ENCODE measurements around the gene DSTYK. TPM values are rescaled to one million over a fixed set of nuclear protein-coding genes. Genes with fewer than 3 reads are reported as not detected.
"Not testable (repeated sequence)": the region's sequence is repeated elsewhere in the genome, so short reads cannot be mapped to it uniquely, and the experiment has no call there.

Gene DSTYK
- total RNA-seq, 4 donors from 2014 or later, result 15.1 to 18.7 (median 16.2) TPM

DNA sequence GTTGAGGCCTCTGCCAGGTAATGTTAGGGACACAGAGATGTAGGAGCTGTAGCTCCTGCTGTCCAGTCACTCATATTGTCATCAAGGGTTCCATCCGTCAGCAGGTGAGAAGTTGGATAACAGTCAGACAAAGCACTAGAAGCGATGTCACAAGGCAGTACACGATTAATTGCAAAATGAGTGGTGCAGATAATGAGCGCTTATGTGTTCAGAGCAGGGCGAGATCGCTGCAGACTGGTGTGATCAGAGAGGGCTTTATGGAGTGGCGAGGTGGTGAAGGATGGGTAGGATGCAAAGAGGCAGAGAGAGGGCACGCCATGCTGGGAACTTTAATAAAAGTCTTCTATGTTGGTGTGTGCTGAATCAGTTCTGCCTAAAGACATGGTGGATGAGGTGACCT lies 25.0 kb upstream of the DSTYK start:
- TF ChIP-seq EP300 (IDR thresholded peaks at IDR 0.05) (no peak), POLR2AphosphoS5 (IDR thresholded peaks at IDR 0.05) (no peak), POLR2A (IDR thresholded peaks at IDR 0.05) (no peak)
- TF ChIP-seq, protein P1, sequence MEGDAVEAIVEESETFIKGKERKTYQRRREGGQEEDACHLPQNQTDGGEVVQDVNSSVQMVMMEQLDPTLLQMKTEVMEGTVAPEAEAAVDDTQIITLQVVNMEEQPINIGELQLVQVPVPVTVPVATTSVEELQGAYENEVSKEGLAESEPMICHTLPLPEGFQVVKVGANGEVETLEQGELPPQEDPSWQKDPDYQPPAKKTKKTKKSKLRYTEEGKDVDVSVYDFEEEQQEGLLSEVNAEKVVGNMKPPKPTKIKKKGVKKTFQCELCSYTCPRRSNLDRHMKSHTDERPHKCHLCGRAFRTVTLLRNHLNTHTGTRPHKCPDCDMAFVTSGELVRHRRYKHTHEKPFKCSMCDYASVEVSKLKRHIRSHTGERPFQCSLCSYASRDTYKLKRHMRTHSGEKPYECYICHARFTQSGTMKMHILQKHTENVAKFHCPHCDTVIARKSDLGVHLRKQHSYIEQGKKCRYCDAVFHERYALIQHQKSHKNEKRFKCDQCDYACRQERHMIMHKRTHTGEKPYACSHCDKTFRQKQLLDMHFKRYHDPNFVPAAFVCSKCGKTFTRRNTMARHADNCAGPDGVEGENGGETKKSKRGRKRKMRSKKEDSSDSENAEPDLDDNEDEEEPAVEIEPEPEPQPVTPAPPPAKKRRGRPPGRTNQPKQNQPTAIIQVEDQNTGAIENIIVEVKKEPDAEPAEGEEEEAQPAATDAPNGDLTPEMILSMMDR (IDR thresholded peaks at IDR 0.05), result no peak

GRCh38 chr1:205235951-205236350 lies 24.4 kb upstream of the DSTYK start:
- no peaks in the 10 kb centered on the region for H3K36me3 ChIP-seq
- peaks cover 3 to 22% (median 13%) of the 10 kb centered on the region in 3 donors for H3K4me1 ChIP-seq
- no peak for ATAC-seq
- no peak overlapping the region for H3K4me3 ChIP-seq
- TF ChIP-seq POLR2A (IDR thresholded peaks at IDR 0.05) (no peak), EP300 (IDR thresholded peaks at IDR 0.05) (no peak), POLR2AphosphoS5 (IDR thresholded peaks at IDR 0.05) (no peak)
- TF ChIP-seq, protein P1 (IDR thresholded peaks at IDR 0.05), result no peak
- H3K9me3 ChIP-seq, result no peaks in the 10 kb centered on the region
- no peaks in the 10 kb centered on the region for H3K27me3 ChIP-seq
- H3K27ac ChIP-seq, result peak overlapping the region in 2 of 4 donors; percentile 3 to 29
- WGBS, 2 donors (ENCODE audit: low coverage in 1 of 2), result 56 to 80% methylated on average over 1 to 6 of the region's 6 CpGs

More for the DNA sequence above, 25.0 kb upstream of the DSTYK start:
- 80 to 89% methylated on average over 5 to 8 of the region's 8 CpGs for WGBS, 2 donors (ENCODE audit: low coverage in 1 of 2)
- no peak for ATAC-seq
- H3K27ac ChIP-seq, result no peak overlapping the region
- no peak overlapping the region for H3K4me3 ChIP-seq
- H3K36me3 ChIP-seq, result peaks cover 0 to 3% of the 10 kb centered on the region in 2 donors
- no peaks in the 10 kb centered on the region for H3K27me3 ChIP-seq
- no peaks in the 10 kb centered on the region for H3K9me3 ChIP-seq
- peaks cover 3 to 22% (median 13%) of the 10 kb centered on the region in 3 donors for H3K4me1 ChIP-seq

- not testable (repeated sequence) for H3K27me3 ChIP-seq, H3K27ac ChIP-seq, H3K36me3 ChIP-seq, H3K9me3 ChIP-seq, ATAC-seq, H3K4me3 ChIP-seq
- 92 to 100% methylated on average over 1 to 7 of the region's 7 CpGs for WGBS, 2 donors (ENCODE audit: low coverage in 1 of 2)
- H3K4me1 ChIP-seq, result peaks cover 3 to 39% (median 14%) of the 10 kb centered on the region in 3 donors
Observed at GRCh38 chr1:205233986-205234385, 22.5 kb upstream of the DSTYK start.

DNA sequence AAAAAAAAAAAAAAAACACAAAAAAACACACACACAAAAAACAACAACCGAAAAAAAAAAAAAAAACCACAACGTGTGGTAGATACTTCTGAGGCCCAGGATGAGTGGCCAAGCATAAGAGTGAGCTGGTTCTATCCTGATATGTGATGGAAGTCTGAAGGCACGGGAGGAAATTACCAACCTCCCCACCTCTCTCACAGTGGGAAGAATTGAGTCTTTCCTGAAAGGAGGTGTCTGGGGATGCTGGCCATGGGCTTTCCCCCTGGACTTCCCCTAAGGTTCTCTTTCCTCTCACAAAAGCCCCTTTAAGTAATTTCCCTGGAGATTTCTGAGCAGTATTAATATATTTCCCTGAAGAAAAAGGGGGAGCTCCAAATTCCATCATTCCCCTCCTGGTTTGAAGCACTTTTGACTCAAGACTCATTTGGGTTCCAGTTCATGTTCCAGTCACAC lies 21.5 kb upstream of the DSTYK start:
- H3K4me3 ChIP-seq, result no peak overlapping the region
- H3K27ac ChIP-seq, result no peak overlapping the region
- H3K9me3 ChIP-seq, result no peaks in the 10 kb centered on the region
- ATAC-seq, result no peak
- TF ChIP-seq POLR2AphosphoS5 (IDR thresholded peaks at IDR 0.05), result no peak
- 60% methylated on average over 2 of the region's 3 CpGs; no CpG with 5 or more reads in 1 of the 2 donors for WGBS, 2 donors (ENCODE audit: low coverage in 1 of 2)
- H3K4me1 ChIP-seq, result peaks cover 3 to 49% (median 14%) of the 10 kb centered on the region in 3 donors
- no peaks in the 10 kb centered on the region for H3K36me3 ChIP-seq
- H3K27me3 ChIP-seq, result no peaks in the 10 kb centered on the region

DNA sequence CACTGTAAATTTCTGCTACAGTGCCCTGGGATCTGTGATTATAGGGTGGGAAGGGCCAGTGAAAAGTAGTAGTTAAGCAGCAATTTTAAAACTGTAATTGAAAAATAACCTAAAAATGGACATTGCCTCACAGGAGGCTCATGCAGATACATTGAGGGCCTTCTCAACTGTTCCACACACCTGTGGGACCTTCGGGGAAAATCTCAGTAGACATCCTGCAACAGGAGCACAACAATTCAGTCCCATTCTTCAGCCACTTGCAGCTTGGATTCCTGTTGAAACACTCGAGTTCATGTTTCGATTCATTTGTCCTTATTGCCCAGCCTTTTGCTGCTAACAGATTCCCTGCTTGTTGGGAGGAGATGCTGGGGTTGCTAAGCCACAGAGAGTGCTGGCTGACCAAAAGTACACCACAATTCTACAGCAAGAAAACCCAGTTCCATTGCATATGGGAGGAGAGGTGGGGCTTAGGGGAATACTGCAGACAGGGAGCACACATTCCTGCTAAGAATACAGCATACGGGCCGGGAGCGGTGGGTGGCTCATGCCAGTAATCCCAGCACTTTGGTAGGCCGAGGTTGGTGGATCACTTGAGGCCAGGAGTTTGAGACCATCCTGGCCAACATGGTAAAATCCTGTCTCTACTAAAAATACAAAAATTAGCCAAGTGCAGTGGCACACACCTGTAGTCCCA lies 20.8 kb upstream of the DSTYK start:
- Histone ChIP-seq H3K4me1 (peaks cover 3 to 51% (median 14%) of the 10 kb centered on the region in 3 donors), H3K4me3 (no peak overlapping the region), H3K27ac (no peak overlapping the region), H3K27me3 (no peaks in the 10 kb centered on the region), H3K36me3 (no peaks in the 10 kb centered on the region), H3K9me3 (no peaks in the 10 kb centered on the region)
- no peak for ATAC-seq
- 80 to 86% methylated on average over 1 to 6 of the region's 7 CpGs for WGBS, 2 donors (ENCODE audit: low coverage in 1 of 2)
- TF ChIP-seq EP300 (IDR thresholded peaks at IDR 0.05) (no peak), POLR2A (IDR thresholded peaks at IDR 0.05) (no peak), POLR2AphosphoS5 (IDR thresholded peaks at IDR 0.05) (no peak)
- TF ChIP-seq, protein P1 (IDR thresholded peaks at IDR 0.05), result no peak

DNA sequence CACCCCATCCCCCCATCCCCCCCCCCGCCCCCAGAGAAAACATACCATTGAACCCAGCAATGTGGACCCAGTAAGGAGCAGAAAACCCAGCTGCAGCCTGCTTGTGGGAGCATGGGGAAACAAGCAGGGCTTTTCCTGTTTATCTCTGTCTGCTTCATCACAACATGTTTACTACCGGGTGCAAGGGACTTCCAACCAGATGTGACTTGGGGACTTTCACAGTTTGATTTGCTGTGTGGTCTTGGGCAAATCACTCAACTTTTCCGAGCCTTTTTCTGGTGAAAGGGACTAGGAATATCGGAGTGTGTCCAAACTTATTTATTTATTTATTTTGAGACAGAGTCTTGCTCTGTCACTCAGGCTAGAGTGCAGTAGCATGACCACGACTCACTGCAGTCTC lies 19.5 kb upstream of the DSTYK start:
- Histone ChIP-seq H3K9me3 (no peaks in the 10 kb centered on the region), H3K27ac (no peak overlapping the region), H3K4me1 (peaks cover 3 to 52% (median 14%) of the 10 kb centered on the region in 3 donors), H3K27me3 (no peaks in the 10 kb centered on the region), H3K4me3 (no peak overlapping the region), H3K36me3 (no peaks in the 10 kb centered on the region)
- ATAC-seq, result no peak
- WGBS, 2 donors (ENCODE audit: low coverage in 1 of 2), result 80 to 96% methylated on average over 1 to 4 of the region's 5 CpGs
- TF ChIP-seq EP300 (IDR thresholded peaks at IDR 0.05) (no peak), POLR2AphosphoS5 (IDR thresholded peaks at IDR 0.05) (no peak), POLR2A (IDR thresholded peaks at IDR 0.05) (no peak)
- TF ChIP-seq, protein P1 (IDR thresholded peaks at IDR 0.05), result no peak
